Right lung (tissue), 10 donors: Measurements from ENCODE around the gene COQ4. TPM values are rescaled to one million over a fixed set of nuclear protein-coding genes. Genes with fewer than 3 reads are reported as not detected.
"Not testable (repeated sequence)": the region's sequence is repeated elsewhere in the genome, so short reads cannot be mapped to it uniquely, and the experiment has no call there.

ENCODE experiments used
- DNase-seq, 2 donors: peaks; one replicate each; pipeline ENCODE4 v3.0.0-alpha.2; 2013
- long read RNA-seq, 8 donors: transcript quantifications; one replicate each; lab custom pipeline, GENCODE V29; 2026
- polyA plus RNA-seq, 5 donors: library from polyadenylated mRNA; unstranded; fragments of 120-200 nt; gene quantifications; one replicate each; pipeline versions ENCODE4 v1.2.1 to v1.2.3, GENCODE V29; 2013; ENCODE audit warnings: inconsistent platforms in 1 of 5, low replicate concordance in 1 of 5; ENCODE audit not compliant: insufficient read length in 5 of 5, insufficient read depth in 1 of 5

COQ4 gene
- 10 to 100 TPM; 44.2 to 75.6 (median 66.0) TPM for polyA plus RNA-seq
- long read RNA-seq, donor 1, transcript COQ4-201 (7 exons, 1,548 nt) = major isoform, 15 of 81 reads
- long read RNA-seq, donor 1, transcript COQ4-205 (2 exons, 956 nt) = minor isoform, 5 of 81 reads
- long read RNA-seq, donor 1, transcript COQ4-203 (2 exons, 3,127 nt) = minor isoform, 6 of 81 reads
- long read RNA-seq, donor 1, partial matches to known transcripts = 38 of 81 reads
- long read RNA-seq, donor 1, other reads (novel, unspliced or antisense) = 14 of 81 reads
- long read RNA-seq, donor 2, transcript COQ4-201 (7 exons, 1,548 nt) = major isoform, 11 of 27 reads
- long read RNA-seq, donor 2, transcript COQ4-203 (2 exons, 3,127 nt) = minor isoform, 5 of 27 reads
- long read RNA-seq, donor 2, partial matches to known transcripts = 0 of 27 reads
- long read RNA-seq, donor 2, other reads (novel, unspliced or antisense) = 7 of 27 reads
- long read RNA-seq, donor 3, transcript COQ4-203 (2 exons, 3,127 nt) = minor isoform, 6 of 26 reads
- long read RNA-seq, donor 3, transcript COQ4-201 (7 exons, 1,548 nt) = major isoform, 8 of 26 reads
- long read RNA-seq, donor 3, partial matches to known transcripts = 0 of 26 reads
- long read RNA-seq, donor 3, other reads (novel, unspliced or antisense) = 10 of 26 reads
- long read RNA-seq, donor 4, transcript COQ4-201 (7 exons, 1,548 nt) = major isoform, 11 of 26 reads
- long read RNA-seq, donor 4, partial matches to known transcripts = 0 of 26 reads
- long read RNA-seq, donor 4, other reads (novel, unspliced or antisense) = 5 of 26 reads
- long read RNA-seq, donor 5, transcript COQ4-201 (7 exons, 1,548 nt) = major isoform, 12 of 30 reads
- long read RNA-seq, donor 5, partial matches to known transcripts = 0 of 30 reads
- long read RNA-seq, donor 5, other reads (novel, unspliced or antisense) = 11 of 30 reads
- long read RNA-seq, donor 6, transcript COQ4-205 (2 exons, 956 nt) = minor isoform, 7 of 48 reads
- long read RNA-seq, donor 6, transcript COQ4-201 (7 exons, 1,548 nt) = major isoform, 17 of 48 reads
- long read RNA-seq, donor 6, transcript COQ4-203 (2 exons, 3,127 nt) = minor isoform, 7 of 48 reads
- long read RNA-seq, donor 6, partial matches to known transcripts = 5 of 48 reads
- long read RNA-seq, donor 6, other reads (novel, unspliced or antisense) = 10 of 48 reads
- long read RNA-seq, donor 7, transcript COQ4-201 (7 exons, 1,548 nt) = major isoform, 15 of 76 reads
- long read RNA-seq, donor 7, transcript COQ4-203 (2 exons, 3,127 nt) = minor isoform, 7 of 76 reads
- long read RNA-seq, donor 7, partial matches to known transcripts = 43 of 76 reads
- long read RNA-seq, donor 7, other reads (novel, unspliced or antisense) = 10 of 76 reads
- long read RNA-seq, donor 8, transcript COQ4-201 (7 exons, 1,548 nt) = major isoform, 8 of 15 reads
- long read RNA-seq, donor 8, partial matches to known transcripts = 0 of 15 reads
- long read RNA-seq, donor 8, other reads (novel, unspliced or antisense) = 0 of 15 reads

GRCh38 chr9:128322404-128323211 lies at the start of gene COQ4, which contains the start of gene TRUB2:
TSS of gene COQ4 (plus strand) at chr9:128322839. CDS start at chr9:128322859, 20 bp downstream.
TSS of gene TRUB2 (minus strand) at chr9:128322447. CDS start at chr9:128322408, 39 bp downstream.
- DNase-seq = peak; percentile 95 to 96

- no peak for DNase-seq
Measured at GRCh38 chr9:128274245-128274644, 48.4 kb upstream of the COQ4 start.

- peak; percentile 54 to 60 for DNase-seq
Measured at GRCh38 chr9:128275198-128276007, 47.2 kb upstream of the COQ4 start, which contains the start of gene GOLGA2. TSS of gene GOLGA2 (minus strand) at chr9:128276007. CDS start at chr9:128275976, 31 bp downstream.

- peak; percentile 100 for DNase-seq
Measured at GRCh38 chr9:128276008-128276573, 46.5 kb upstream of the COQ4 start, which contains the start of gene SWI5. TSS of gene SWI5 (plus strand) at chr9:128276276.

DNA sequence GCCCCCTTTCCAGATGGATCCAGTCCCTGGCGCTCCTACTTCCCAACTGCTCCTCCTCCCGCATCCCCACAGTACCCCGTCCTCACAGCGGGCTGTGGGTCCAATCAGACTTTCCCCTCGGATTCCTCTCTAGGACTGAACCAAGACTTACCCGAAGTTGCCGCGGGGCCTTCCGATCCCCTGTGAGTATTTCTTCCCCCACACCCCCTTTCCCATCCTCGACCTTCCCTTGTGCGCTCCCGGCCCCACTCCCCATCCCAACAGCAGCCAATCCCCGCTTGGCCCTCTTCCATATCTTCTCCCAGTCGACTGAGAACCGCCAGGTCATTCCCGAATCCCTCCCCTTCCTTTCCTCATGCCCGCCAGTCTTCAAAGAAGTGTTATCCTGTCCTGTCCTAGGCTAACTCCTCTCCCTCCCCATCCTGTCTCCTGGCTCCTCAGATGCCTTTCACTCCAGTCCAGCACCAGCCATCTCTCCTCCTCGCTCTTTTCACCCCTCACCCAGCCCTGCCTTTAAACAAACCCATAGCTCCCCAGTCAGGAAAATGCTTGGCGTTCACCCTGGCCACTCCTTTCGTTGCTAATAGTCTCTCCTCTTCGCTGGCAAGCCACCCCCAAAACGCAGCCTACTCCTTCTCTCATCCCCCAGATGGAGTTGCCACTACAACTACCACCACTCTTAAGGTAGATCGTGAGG lies 45.9 kb upstream of the COQ4 start:
- DNase-seq = peak in 1 of 2 donors; percentile 57

DNA sequence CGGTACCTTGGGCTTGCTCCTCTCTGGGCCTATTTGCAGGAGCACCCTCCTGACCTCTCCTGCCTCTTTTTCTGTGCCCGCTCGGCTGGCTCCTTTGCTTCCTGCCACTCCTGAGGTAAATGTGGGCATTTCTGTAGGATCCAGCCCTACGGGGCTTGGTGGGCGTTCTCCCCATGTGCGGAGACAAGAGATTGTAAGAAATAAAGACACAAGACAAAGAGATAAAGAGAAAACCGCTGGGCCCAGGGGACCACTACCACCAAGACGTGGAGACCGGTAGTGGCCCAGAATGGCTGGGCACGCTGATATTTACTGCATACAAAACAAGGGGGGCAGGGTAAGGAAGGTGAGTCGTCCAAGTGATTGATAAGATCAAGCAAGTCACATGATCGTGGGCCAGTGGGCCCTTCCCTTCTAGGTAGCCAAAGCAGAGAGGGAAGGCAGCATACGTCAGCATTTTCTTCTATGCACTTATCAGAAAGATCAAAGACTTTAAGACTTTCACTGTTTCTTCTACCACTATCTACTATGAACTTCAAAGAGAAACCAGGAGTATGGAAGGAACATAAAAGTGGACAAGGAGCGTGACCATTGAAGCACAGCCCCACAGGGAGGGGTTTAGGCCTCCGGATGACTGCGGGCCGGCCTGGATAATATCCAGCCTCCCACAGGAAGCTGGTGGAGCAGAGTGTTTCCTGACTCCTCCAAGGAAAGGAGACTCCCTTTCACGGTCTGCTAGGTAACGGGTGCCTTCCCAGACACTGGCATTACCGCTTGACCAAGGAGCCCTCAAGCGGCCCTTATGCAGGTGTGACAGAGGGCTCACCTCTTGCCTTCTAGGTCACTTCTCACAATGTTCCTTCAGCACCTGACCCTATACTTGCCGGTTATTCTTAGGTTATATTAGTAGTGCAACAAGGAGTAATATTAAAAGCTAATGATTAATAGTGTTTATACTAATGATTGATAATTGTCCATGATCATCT lies 43.3 kb upstream of the COQ4 start:
- DNase-seq = not testable (repeated sequence)

GRCh38 chr9:128280084-128280622 lies 42.5 kb upstream of the COQ4 start:
- no peak for DNase-seq

- DNase-seq = no peak
Measured at GRCh38 chr9:128282500-128282899, 40.1 kb upstream of the COQ4 start.

DNA sequence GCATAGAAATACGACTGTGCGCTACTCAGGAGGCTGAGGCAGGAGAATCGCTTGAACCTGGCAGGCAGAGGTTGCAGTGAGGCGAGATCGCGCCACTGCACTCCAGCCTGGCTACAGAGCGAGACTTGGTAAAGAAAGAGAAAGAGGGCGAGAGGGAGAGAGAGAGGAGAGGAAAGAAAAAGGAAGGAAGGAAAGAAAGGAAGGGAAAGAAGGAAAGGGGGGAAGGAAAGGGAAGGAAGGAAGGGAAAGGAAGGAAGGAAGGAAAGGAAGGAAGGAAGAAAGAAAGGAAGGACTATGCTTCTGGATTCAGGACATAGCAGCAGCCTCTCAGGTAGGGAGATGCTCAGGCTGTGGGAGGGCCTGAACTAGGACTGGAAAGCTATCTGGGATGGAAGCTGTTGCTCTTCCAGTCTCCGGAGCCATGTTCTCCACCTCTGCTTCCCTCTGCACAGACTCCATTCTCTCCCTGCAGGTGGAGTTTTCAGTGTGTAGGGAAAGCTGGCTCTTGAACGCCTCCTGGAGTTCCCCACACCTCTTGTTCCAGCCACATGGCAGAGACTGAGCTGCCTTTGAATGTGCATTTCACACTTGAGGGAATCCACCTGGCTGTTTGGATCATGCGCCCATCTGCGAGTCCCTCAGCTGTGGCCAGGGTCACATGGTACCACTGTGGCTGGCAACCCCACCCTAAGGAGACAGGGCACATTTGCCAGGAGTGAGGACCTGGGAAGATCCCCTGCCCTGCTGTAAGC lies 37.4 kb upstream of the COQ4 start:
- no peak for DNase-seq

GRCh38 chr9:128286440-128286839 lies 36.2 kb upstream of the COQ4 start:
- peak; percentile 61 to 63 for DNase-seq

GRCh38 chr9:128288273-128289004 lies 34.2 kb upstream of the COQ4 start:
- DNase-seq = no peak

GRCh38 chr9:128292009-128292408 lies 30.6 kb upstream of the COQ4 start:
- no peak for DNase-seq

- DNase-seq = no peak
Measured at GRCh38 chr9:128293091-128293490, 29.5 kb upstream of the COQ4 start.

DNA sequence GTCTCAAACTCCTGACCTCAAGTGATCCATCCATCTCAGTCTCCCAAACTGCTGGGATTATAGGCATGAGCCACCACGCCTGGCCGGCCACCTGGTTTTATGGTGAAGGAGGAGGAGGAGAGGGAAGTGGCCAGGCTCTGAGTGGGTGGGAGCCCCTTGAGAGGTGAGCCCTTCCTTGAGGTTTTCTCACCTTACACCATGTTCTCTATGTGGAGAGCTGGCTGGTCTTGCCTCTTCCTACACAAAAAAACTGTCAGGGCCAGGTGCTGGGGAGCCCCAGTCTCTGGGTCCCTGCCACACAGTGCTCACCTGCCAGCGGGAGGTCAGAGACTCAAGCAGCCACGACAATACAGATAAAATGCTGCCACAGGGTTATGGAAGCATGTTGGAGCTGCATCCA lies 28.5 kb upstream of the COQ4 start:
- DNase-seq = no peak
